Measurements from ENCODE around the gene CDYL2. TPM values are rescaled to one million over a fixed set of nuclear protein-coding genes. Genes with fewer than 3 reads are reported as not detected.

Gene CDYL2
- total and polyA plus RNA-seq, 2 donors (not counting 3 experiments of a cell fraction or from before 2014, with no cell fraction given), result 7.1 to 71.3 TPM

- Histone ChIP-seq H3K9me3 (replicated peaks; ENCODE audit: control insufficient read depth, insufficient read depth, low read length) (no peaks in the 10 kb centered on the region), H2AFZ (ENCODE audit: low read depth, low read length) (no peak overlapping the region), H3K4me1 (ENCODE audit: control insufficient read depth, extremely low read depth, insufficient read depth, low read length) (peaks cover 4% of the 10 kb centered on the region), H3K27me3 (ENCODE audit: control insufficient read depth in 2 of 2, insufficient read depth in 2 of 2, low read length in 2 of 2) (no peaks in the 10 kb centered on the region), H3K79me2 (ENCODE audit: control insufficient read depth, insufficient read depth, low read length) (no peaks in the 10 kb centered on the region), H3K9ac (replicated peaks; ENCODE audit: extremely low read depth, insufficient read depth, low read length) (no peak overlapping the region), H3K36me3 (ENCODE audit: control insufficient read depth in 2 of 2, extremely low read depth in 1 of 2, insufficient read depth in 2 of 2, low read length in 2 of 2) (no peaks in the 10 kb centered on the region), H4K20me1 (replicated peaks; ENCODE audit: control insufficient read depth, extremely low read depth, insufficient read depth, low read length) (no peaks in the 10 kb centered on the region), H3K4me3 (replicated peaks in 1 of 3; ENCODE audit: insufficient read depth in 1 of 3, low read depth in 1 of 3, low read length in 3 of 3) (no peak overlapping the region), H3K9me1 (replicated peaks; ENCODE audit: control insufficient read depth, extremely low read depth, insufficient read depth, low read length) (no peaks in the 10 kb centered on the region), H3K4me2 (ENCODE audit: insufficient read depth, low read length) (no peak overlapping the region), H3K27ac (ENCODE audit: insufficient read depth, low read depth, low read length) (no peak overlapping the region)
- ChIA-PET POLR2A (no interaction called here), CTCF (interaction anchor here (0.9 to 4.3 kb wide), 3 partner anchors 12 to 131 kb away, joined by 3 to 13 read pairs (median 3); no protein-coding TSS in a partner anchor)
- intact Hi-C loops (cut with micrococcal nuclease) (no loop called here), dilution Hi-C loops (cut with MboI; ENCODE audit: extremely low pct_ligation_motif_present, low sequenced_read_pairs) (no loop called here)
- DNase-seq (ENCODE audit: low read depth, low spot score) (no peak), FAIRE-seq (no peak)
- TF ChIP-seq POLR2AphosphoS5 (IDR thresholded peaks at IDR 0.05; ENCODE audit: insufficient read depth, low read depth, low read length) (no peak), GATA2 (IDR thresholded peaks at IDR 0.05; ENCODE audit: insufficient read depth, insufficient read length, low read depth, low read length) (no peak), FOS (IDR thresholded peaks at IDR 0.05; ENCODE audit: borderline replicate concordance, insufficient read depth, low read length) (no peak), MYC (IDR thresholded peaks at IDR 0.05; ENCODE audit: low read depth, low read length) (no peak), POLR2A (IDR thresholded peaks at IDR 0.05; ENCODE audit: low read depth, low read length) (no peak), MAX (IDR thresholded peaks at IDR 0.05; ENCODE audit: insufficient read depth, insufficient read length) (no peak), JUN (IDR thresholded peaks at IDR 0.05; ENCODE audit: borderline replicate concordance, insufficient read depth, insufficient read length, low read depth) (no peak), CTCF (IDR thresholded peaks at IDR 0.05; ENCODE audit: extremely low read depth in 1 of 2, insufficient read depth in 1 of 2, low read depth in 1 of 2, low read length in 2 of 2) (no peak), EZH2 (IDR thresholded peaks at IDR 0.05; ENCODE audit: borderline replicate concordance, low read depth, low read length, severe bottlenecking) (no peak)
- no TSS peak for BruUV-seq (replicated peaks)
These were observed 8.2 kb upstream of the CDYL2 start for GRCh38 chr16:80812593-80812992.
